GM12875 (cell line): ENCODE measurements around the gene SPRR5.

ENCODE experiments used
- H3K4me3 ChIP-seq: one replicate; pipeline ENCODE4 v1.5.1; 2011; ENCODE audit warnings: low read depth, low read length, control low read depth
- CTCF ChIP-seq: IDR thresholded peaks from 2 replicates; pipeline ENCODE4 v1.5.1; 2011; ENCODE audit warnings: low read depth, mild to moderate bottlenecking, control low read depth, inconsistent platforms, low read length, moderate library complexity, borderline replicate concordance; ENCODE audit not compliant: insufficient read depth

SPRR5 gene

GRCh38 chr1:152946651-152947256 lies at the start of gene SPRR5:
SPRR5 (plus strand) TSS chr1:152947206; CDS start chr1:152948555, 1,349 bp downstream.
- no peak within 1 kb of the TSS for H3K4me3 ChIP-seq
- no peak for TF ChIP-seq CTCF

GRCh38 chr1:152899027-152899426 lies 48.0 kb upstream of the SPRR5 start:
- H3K4me3 ChIP-seq: no peak overlapping the region
- no peak for TF ChIP-seq CTCF

- TF ChIP-seq CTCF: no peak
- H3K4me3 ChIP-seq: no peak overlapping the region
Observed at GRCh38 chr1:152899883-152900282, 47.1 kb upstream of the SPRR5 start.

GRCh38 chr1:152901631-152902030 lies 45.4 kb upstream of the SPRR5 start:
- no peak overlapping the region for H3K4me3 ChIP-seq
- no peak for TF ChIP-seq CTCF

GRCh38 chr1:152902636-152903035 lies 44.4 kb upstream of the SPRR5 start:
- no peak overlapping the region for H3K4me3 ChIP-seq
- no peak for TF ChIP-seq CTCF

GRCh38 chr1:152904688-152905440 lies 42.1 kb upstream of the SPRR5 start:
- no peak for TF ChIP-seq CTCF
- H3K4me3 ChIP-seq: no peak overlapping the region

- no peak overlapping the region for H3K4me3 ChIP-seq
- TF ChIP-seq CTCF: no peak
Observed at GRCh38 chr1:152906023-152906565, 40.9 kb upstream of the SPRR5 start.
